HL-60 (cell line): ENCODE data around the gene SLFN12L.

Experiments used
- DNase-seq, 2 experiments: peaks; one replicate each; pipeline ENCODE4 v3.0.0-alpha.2; 2010 to 2020; ENCODE audit warnings: low read depth in 1 of 2, low spot score in 1 of 2
- H3K27ac ChIP-seq: fragments of 250-450 bp; sonication (Bioruptor Pico); replicated peaks from 2 replicates; pipeline ENCODE4 v1.5.1; 2020; ENCODE audit warnings: mild to moderate bottlenecking, moderate library complexity
- H3K27me3 ChIP-seq: fragments of 250-450 bp; sonication (Bioruptor Pico); 2 replicates; pipeline ENCODE4 v1.5.1; 2021; ENCODE audit warnings: mild to moderate bottlenecking, moderate library complexity; ENCODE audit not compliant: insufficient read depth, poor library complexity, severe bottlenecking
- H3K4me3 ChIP-seq: replicated peaks from 2 replicates; pipeline ENCODE4 v1.5.1; 2011; ENCODE audit warnings: mild to moderate bottlenecking, control low read depth, low read length; ENCODE audit not compliant: insufficient read depth
- GABPA ChIP-seq: IDR thresholded peaks from 2 replicates; pipeline ENCODE4 v1.6.1; 2012; ENCODE audit warnings: low read depth
- POLR2AphosphoS5 ChIP-seq: IDR thresholded peaks from 2 replicates; pipeline ENCODE4 v1.6.1; 2012; ENCODE audit warnings: low read depth
- SPI1 ChIP-seq: IDR thresholded peaks from 2 replicates; pipeline ENCODE4 v1.6.1; 2012; ENCODE audit warnings: low read depth, mild to moderate bottlenecking, borderline replicate concordance
- TF ChIP-seq, protein P1 (sequence below): IDR thresholded peaks from one replicate; pipeline ENCODE4 v1.5.1; 2011; ENCODE audit warnings: low read length, control low read depth, inconsistent platforms; ENCODE audit not compliant: insufficient read depth
- TF ChIP-seq, protein P2 (sequence below): IDR thresholded peaks from 2 replicates; pipeline ENCODE4 v1.6.1; 2012; ENCODE audit warnings: low read depth; ENCODE audit not compliant: insufficient replicate concordance

Gene SLFN12L

GRCh38 chr17:35575759-35576158 is 38.3 kb upstream of the SLFN12L start:
- TF ChIP-seq POLR2AphosphoS5 (no peak), GABPA (no peak), SPI1 (no peak)
- TF ChIP-seq, protein P1, sequence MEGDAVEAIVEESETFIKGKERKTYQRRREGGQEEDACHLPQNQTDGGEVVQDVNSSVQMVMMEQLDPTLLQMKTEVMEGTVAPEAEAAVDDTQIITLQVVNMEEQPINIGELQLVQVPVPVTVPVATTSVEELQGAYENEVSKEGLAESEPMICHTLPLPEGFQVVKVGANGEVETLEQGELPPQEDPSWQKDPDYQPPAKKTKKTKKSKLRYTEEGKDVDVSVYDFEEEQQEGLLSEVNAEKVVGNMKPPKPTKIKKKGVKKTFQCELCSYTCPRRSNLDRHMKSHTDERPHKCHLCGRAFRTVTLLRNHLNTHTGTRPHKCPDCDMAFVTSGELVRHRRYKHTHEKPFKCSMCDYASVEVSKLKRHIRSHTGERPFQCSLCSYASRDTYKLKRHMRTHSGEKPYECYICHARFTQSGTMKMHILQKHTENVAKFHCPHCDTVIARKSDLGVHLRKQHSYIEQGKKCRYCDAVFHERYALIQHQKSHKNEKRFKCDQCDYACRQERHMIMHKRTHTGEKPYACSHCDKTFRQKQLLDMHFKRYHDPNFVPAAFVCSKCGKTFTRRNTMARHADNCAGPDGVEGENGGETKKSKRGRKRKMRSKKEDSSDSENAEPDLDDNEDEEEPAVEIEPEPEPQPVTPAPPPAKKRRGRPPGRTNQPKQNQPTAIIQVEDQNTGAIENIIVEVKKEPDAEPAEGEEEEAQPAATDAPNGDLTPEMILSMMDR: no peak
- TF ChIP-seq, protein P2, sequence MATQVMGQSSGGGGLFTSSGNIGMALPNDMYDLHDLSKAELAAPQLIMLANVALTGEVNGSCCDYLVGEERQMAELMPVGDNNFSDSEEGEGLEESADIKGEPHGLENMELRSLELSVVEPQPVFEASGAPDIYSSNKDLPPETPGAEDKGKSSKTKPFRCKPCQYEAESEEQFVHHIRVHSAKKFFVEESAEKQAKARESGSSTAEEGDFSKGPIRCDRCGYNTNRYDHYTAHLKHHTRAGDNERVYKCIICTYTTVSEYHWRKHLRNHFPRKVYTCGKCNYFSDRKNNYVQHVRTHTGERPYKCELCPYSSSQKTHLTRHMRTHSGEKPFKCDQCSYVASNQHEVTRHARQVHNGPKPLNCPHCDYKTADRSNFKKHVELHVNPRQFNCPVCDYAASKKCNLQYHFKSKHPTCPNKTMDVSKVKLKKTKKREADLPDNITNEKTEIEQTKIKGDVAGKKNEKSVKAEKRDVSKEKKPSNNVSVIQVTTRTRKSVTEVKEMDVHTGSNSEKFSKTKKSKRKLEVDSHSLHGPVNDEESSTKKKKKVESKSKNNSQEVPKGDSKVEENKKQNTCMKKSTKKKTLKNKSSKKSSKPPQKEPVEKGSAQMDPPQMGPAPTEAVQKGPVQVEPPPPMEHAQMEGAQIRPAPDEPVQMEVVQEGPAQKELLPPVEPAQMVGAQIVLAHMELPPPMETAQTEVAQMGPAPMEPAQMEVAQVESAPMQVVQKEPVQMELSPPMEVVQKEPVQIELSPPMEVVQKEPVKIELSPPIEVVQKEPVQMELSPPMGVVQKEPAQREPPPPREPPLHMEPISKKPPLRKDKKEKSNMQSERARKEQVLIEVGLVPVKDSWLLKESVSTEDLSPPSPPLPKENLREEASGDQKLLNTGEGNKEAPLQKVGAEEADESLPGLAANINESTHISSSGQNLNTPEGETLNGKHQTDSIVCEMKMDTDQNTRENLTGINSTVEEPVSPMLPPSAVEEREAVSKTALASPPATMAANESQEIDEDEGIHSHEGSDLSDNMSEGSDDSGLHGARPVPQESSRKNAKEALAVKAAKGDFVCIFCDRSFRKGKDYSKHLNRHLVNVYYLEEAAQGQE: no peak
- H3K4me3 ChIP-seq: no peak overlapping the region
- no peak overlapping the region for H3K27ac ChIP-seq
- DNase-seq: no peak
- H3K27me3 ChIP-seq: no peaks in the 10 kb centered on the region

- H3K4me3 ChIP-seq: no peak overlapping the region
- H3K27ac ChIP-seq: no peak overlapping the region; the same call in 1 of the 2 replicates
- DNase-seq: no peak
- no peaks in the 10 kb centered on the region for H3K27me3 ChIP-seq
- TF ChIP-seq, protein P1: no peak
- TF ChIP-seq GABPA (no peak), POLR2AphosphoS5 (no peak), SPI1 (no peak)
- TF ChIP-seq, protein P2: no peak
Measured at GRCh38 chr17:35569405-35569804, 31.9 kb upstream of the SLFN12L start.

DNA sequence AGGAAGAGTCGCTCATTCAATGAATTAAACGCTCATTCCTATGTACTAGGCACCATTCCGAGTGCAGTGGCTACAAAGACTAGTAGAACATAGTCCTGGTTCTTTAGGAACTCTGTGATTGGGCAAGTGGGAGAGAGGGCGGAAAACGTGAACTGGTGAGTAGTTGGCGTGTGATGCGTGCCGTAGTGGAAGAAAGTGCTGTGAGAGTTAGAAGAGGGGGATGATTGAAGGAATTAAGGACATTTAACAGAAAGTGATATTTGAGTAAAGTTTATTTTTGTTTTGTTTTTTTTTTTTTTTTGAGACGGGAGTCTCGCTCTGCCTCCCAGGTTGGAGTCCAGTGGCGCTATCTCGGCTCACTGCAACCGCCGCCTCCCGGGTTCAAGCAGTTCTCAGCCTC is 31.1 kb upstream of the SLFN12L start:
- no peaks in the 10 kb centered on the region for H3K27me3 ChIP-seq
- H3K4me3 ChIP-seq: peak overlapping the region; percentile 94
- peak overlapping the region; percentile 86 for H3K27ac ChIP-seq
- TF ChIP-seq, protein P1: no peak
- no peak for TF ChIP-seq POLR2AphosphoS5
- TF ChIP-seq SPI1: no peak
- TF ChIP-seq GABPA: no peak
- TF ChIP-seq, protein P2: no peak
- DNase-seq: peak; percentile 30 to 57
